AG09309 (cell line): ENCODE measurements around the gene OR52E5.

Experiments used
- DNase-seq: peaks from one replicate; pipeline ENCODE4 v3.0.0-alpha.2; 2010; ENCODE audit warnings: low read depth
- H3K4me3 ChIP-seq: 2 replicates; pipeline ENCODE4 v1.5.1; 2011; ENCODE audit warnings: mild to moderate bottlenecking, low read depth, low read length, moderate library complexity; ENCODE audit not compliant: control insufficient read depth
- TF ChIP-seq, protein P1 (sequence below): IDR thresholded peaks from 2 replicates; pipeline ENCODE4 v1.5.1; 2011; ENCODE audit warnings: mild to moderate bottlenecking, low read depth, low read length, inconsistent platforms; ENCODE audit not compliant: insufficient read depth, control insufficient read depth; ENCODE audit errors: missing control alignments

Gene OR52E5

DNA sequence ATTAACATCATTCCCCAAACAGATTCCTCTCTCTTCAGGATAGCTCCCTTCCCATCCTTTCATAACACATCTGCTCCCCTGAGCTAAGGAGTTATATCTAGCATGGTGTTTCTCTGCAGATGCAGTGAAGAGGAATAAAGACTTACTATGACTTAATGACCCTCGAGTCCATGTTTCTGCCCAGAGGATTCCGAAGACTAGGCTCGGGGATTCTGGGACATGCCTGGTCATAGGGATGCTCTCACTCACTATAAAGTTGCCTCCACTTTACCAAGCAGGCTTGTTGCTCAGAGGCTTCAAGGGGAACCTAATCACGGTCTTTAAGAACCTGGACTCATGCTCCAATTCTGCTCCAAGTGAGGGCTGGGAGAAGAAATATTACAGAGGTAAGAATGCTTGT, 12.7 kb upstream of the OR52E5 start, which contains the start of gene OR52E4:
Gene OR52E4, plus strand, starts transcription at position 301 of the 400 bp plus-strand sequence. CDS start 3,664 bp downstream, outside the sequence.
- DNase-seq: no peak
- TF ChIP-seq, protein P1, sequence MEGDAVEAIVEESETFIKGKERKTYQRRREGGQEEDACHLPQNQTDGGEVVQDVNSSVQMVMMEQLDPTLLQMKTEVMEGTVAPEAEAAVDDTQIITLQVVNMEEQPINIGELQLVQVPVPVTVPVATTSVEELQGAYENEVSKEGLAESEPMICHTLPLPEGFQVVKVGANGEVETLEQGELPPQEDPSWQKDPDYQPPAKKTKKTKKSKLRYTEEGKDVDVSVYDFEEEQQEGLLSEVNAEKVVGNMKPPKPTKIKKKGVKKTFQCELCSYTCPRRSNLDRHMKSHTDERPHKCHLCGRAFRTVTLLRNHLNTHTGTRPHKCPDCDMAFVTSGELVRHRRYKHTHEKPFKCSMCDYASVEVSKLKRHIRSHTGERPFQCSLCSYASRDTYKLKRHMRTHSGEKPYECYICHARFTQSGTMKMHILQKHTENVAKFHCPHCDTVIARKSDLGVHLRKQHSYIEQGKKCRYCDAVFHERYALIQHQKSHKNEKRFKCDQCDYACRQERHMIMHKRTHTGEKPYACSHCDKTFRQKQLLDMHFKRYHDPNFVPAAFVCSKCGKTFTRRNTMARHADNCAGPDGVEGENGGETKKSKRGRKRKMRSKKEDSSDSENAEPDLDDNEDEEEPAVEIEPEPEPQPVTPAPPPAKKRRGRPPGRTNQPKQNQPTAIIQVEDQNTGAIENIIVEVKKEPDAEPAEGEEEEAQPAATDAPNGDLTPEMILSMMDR: no peak
- no peak within 1 kb of the TSS for H3K4me3 ChIP-seq

GRCh38 chr11:5881756-5882155, 11.3 kb upstream of the OR52E5 start:
- TF ChIP-seq, protein P1: no peak
- no peak for DNase-seq
- H3K4me3 ChIP-seq: no peak overlapping the region

- TF ChIP-seq, protein P1: no peak
- DNase-seq: no peak
- no peak overlapping the region for H3K4me3 ChIP-seq
Measured at GRCh38 chr11:5887172-5887571, 5.8 kb upstream of the OR52E5 start.

DNA sequence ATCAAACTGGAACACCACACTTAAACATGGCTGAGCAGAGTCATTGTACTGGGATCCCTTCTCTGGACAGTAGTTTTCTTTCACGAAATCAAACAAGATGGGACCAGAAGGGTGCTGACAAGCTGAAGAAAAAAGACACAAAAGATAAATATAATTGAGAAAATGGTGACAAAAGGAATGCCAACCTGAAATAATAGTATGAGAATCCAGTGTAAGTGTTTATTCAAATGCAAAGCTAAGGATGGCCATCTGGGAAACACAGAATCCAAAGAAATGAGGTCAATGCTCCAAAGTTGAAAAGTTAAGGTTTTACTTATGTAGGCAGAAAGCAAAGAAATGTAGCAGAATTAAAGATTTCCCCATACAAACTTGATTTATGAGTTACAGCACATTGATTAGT, 5.3 kb upstream of the OR52E5 start:
- no peak for DNase-seq
- TF ChIP-seq, protein P1: no peak
- no peak overlapping the region for H3K4me3 ChIP-seq

DNA sequence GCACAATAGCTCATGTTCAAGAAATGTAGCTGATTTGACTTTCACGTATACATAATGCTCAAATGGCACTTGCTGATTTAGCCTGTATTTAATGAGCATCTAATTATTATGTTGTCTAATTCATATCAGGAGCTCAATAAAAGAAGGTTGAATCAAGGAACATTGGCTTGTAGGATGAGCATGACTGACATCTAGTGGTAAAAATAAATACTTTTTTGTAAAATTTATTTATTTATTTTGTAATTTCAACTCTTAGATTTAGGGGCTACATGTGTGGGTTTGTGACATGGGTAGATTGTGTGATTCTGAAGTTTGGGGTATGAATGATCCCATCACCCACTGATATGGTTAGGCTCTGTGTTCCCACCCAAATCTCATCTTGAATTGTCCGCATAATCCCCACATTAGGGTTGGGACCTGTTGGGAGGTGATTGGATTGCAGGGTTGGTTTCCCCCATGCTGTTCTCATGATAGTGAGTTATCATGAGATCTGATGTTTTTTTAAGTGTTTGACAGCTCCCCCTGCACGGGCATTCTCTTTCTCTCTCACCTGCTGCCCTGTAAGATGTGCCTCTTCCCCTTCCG, 1.7 kb upstream of the OR52E5 start:
- no peak for DNase-seq
- no peak overlapping the region for H3K4me3 ChIP-seq
- TF ChIP-seq, protein P1: peak; percentile 43

- TF ChIP-seq, protein P1: no peak
- no peak for DNase-seq
- no peak overlapping the region for H3K4me3 ChIP-seq
Measured at GRCh38 chr11:5899534-5899933, 6.5 kb downstream of the OR52E5 start.
